ENCODE data around the gene CSNK2B. TPM values are rescaled to one million over a fixed set of nuclear protein-coding genes. Genes with fewer than 3 reads are reported as not detected.

Gene CSNK2B
- total and polyA plus RNA-seq, 2 donors = 169 TPM

DNA sequence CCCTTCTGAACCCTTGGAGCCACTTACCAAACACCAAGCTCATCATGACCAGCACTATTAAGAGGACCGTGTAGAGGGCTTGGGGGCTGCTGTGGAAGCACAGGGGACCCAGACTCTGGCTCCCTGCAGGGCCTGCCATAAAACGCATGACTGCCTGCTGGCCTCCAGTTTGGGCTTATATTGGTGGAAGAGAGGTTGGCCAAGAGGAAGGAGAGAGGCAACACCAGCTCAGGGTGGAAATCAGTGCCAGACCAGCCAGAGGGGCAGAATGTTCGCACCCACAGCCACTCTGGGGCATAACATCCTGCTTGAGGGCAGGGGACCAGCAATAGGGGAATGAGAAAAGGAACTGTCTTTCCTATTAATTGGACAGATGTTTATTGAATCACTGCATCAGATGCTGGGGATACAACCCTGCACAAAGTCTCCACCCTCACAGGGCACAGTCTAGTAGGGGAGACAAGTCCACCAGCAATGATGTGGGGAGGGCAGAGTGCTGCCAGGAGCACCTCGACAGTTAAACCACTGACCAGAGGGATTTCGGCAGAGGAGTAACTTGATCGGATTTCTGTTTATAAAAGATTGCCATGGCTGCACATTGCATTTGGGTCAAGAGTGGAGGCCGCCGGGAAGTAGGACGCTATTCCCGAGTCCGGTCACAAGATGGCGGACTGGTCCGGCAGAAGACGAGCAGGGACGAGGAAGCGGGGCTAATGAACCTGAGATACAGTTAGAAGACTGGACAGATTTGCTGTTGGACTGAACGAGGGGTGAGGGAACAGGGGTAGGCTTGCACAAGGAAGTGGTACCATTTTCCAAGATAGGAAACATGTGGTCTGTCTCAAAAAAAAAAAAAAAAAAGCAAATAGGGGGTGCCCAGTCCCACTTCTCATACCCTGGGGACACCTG is 14.6 kb downstream of the CSNK2B start, which contains the start of gene LY6G5C:
Gene LY6G5C, minus strand, starts transcription at position 842 of the 909 bp plus-strand sequence. Its CDS starts 694 bp downstream, at position 148.
- 20% methylated on average over 17 of the region's 17 CpGs for WGBS
- peak within 1 kb of the TSS; percentile 37 to 46 for H3K27ac ChIP-seq (ENCODE audit: low read depth in 1 of 2, low read length in 1 of 2)

GRCh38 chr6:31681135-31681671 is 15.3 kb downstream of the CSNK2B start:
- peak in 2 of 9 donors; percentile 43 to 65 for DNase-seq (ENCODE audit: low read depth in 6 of 9, low spot score in 9 of 9)
- peaks cover 0 to 34% of the 10 kb centered on the region in 2 donors for H3K27me3 ChIP-seq (ENCODE audit: control insufficient read depth in 2 of 2, insufficient read depth in 1 of 2, low read length in 1 of 2)
- H3K4me1 ChIP-seq (ENCODE audit: control insufficient read depth in 2 of 2, insufficient read depth in 2 of 2, low read length in 2 of 2) = peaks cover 2 to 27% of the 10 kb centered on the region in 2 donors
- peak overlapping the region; percentile 62 to 70 for H3K4me3 ChIP-seq (ENCODE audit: low read length in 2 of 2)
- H3K36me3 ChIP-seq (ENCODE audit: control insufficient read depth in 2 of 2, insufficient read depth in 2 of 2, low read length in 1 of 2) = peaks cover 11 to 18% of the 10 kb centered on the region in 2 donors
- no peaks in the 10 kb centered on the region for H3K9me3 ChIP-seq (ENCODE audit: control insufficient read depth in 2 of 2, insufficient read depth in 1 of 2, low read length in 1 of 2)
- peak overlapping the region; percentile 37 to 46 for H3K27ac ChIP-seq (ENCODE audit: low read depth in 1 of 2, low read length in 1 of 2)
- under 1% methylated on average over 40 of the region's 40 CpGs for WGBS

More for the DNA sequence above, 14.6 kb downstream of the CSNK2B start, which contains the start of gene LY6G5C:
- peaks cover 0 to 34% of the 10 kb centered on the region in 2 donors for H3K27me3 ChIP-seq (ENCODE audit: control insufficient read depth in 2 of 2, insufficient read depth in 1 of 2, low read length in 1 of 2)
- DNase-seq (ENCODE audit: low read depth in 6 of 9, low spot score in 9 of 9) = peak in 3 of 9 donors; percentile 57 to 71 (median 58)
- no peaks in the 10 kb centered on the region for H3K9me3 ChIP-seq (ENCODE audit: control insufficient read depth in 2 of 2, insufficient read depth in 1 of 2, low read length in 1 of 2)
- H3K4me1 ChIP-seq (ENCODE audit: control insufficient read depth in 2 of 2, insufficient read depth in 2 of 2, low read length in 2 of 2) = peaks cover 2 to 27% of the 10 kb centered on the region in 2 donors
- peaks cover 8 to 16% of the 10 kb centered on the region in 2 donors for H3K36me3 ChIP-seq (ENCODE audit: control insufficient read depth in 2 of 2, insufficient read depth in 2 of 2, low read length in 1 of 2)
- peak within 1 kb of the TSS; percentile 62 to 70 for H3K4me3 ChIP-seq (ENCODE audit: low read length in 2 of 2)

DNA sequence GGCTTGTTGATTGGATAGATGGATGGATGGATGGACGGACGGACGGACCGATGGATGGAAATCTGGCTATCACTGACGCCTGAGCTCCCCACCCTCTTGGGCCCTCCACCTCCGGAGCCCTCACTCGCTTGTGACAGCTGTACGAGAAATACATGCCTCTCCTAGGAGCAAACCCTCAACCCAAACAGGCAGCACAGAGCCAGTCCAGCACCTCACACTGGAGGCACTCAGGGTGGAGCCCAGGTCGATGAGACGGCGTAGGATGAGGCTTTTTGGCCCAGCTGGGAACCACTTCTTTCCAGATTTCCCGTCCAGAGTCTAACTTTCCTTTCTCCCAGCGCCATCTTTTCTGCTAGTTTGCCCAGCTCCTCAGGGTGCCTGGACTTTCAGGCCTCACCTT is 17.7 kb downstream of the CSNK2B start:
- Histone ChIP-seq H3K27ac (ENCODE audit: low read depth in 1 of 2, low read length in 1 of 2) (no peak overlapping the region), H3K27me3 (ENCODE audit: control insufficient read depth in 2 of 2, insufficient read depth in 1 of 2, low read length in 1 of 2) (peaks cover 0 to 34% of the 10 kb centered on the region in 2 donors), H3K4me3 (ENCODE audit: low read length in 2 of 2) (no peak overlapping the region), H3K4me1 (ENCODE audit: control insufficient read depth in 2 of 2, insufficient read depth in 2 of 2, low read length in 2 of 2) (peaks cover 2 to 20% of the 10 kb centered on the region in 2 donors), H3K36me3 (ENCODE audit: control insufficient read depth in 2 of 2, insufficient read depth in 2 of 2, low read length in 1 of 2) (peaks cover 35 to 42% of the 10 kb centered on the region in 2 donors), H3K9me3 (ENCODE audit: control insufficient read depth in 2 of 2, insufficient read depth in 1 of 2, low read length in 1 of 2) (no peaks in the 10 kb centered on the region)
- DNase-seq (ENCODE audit: low read depth in 6 of 9, low spot score in 9 of 9) = no peak
- WGBS = 95% methylated on average over 13 of the region's 13 CpGs

- no peak overlapping the region for H3K27ac ChIP-seq (ENCODE audit: low read depth in 1 of 2, low read length in 1 of 2)
- 97% methylated on average over 5 of the region's 5 CpGs for WGBS
- H3K4me3 ChIP-seq (ENCODE audit: low read length in 2 of 2) = no peak overlapping the region
- peaks cover 64 to 71% of the 10 kb centered on the region in 2 donors for H3K36me3 ChIP-seq (ENCODE audit: control insufficient read depth in 2 of 2, insufficient read depth in 2 of 2, low read length in 1 of 2)
- peaks cover 0 to 3% of the 10 kb centered on the region in 2 donors for H3K4me1 ChIP-seq (ENCODE audit: control insufficient read depth in 2 of 2, insufficient read depth in 2 of 2, low read length in 2 of 2)
- no peak for DNase-seq (ENCODE audit: low read depth in 6 of 9, low spot score in 9 of 9)
- H3K27me3 ChIP-seq (ENCODE audit: control insufficient read depth in 2 of 2, insufficient read depth in 1 of 2, low read length in 1 of 2) = peaks cover 0 to 19% of the 10 kb centered on the region in 2 donors
- H3K9me3 ChIP-seq (ENCODE audit: control insufficient read depth in 2 of 2, insufficient read depth in 1 of 2, low read length in 1 of 2) = no peaks in the 10 kb centered on the region
Observed at GRCh38 chr6:31686483-31686882, 20.6 kb downstream of the CSNK2B start.

DNA sequence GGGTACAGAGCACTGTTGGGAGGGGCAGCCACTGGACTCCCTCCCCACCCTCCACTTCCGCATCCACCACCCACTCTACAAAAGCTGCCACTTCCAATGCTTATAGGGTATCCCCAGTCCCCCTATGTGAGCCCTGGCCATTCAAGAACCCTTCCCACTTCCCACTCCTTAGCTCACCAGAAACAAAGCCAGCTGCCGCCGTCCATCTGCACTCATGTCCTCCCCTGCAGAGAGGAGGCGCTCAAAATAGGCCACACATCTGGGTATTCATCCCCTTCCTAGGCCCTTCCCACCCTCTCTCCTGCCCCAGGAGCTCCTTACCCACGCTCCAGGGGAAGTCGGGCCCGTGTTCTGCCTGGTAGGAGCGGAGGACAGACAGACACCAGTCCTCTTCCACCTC is 21.4 kb downstream of the CSNK2B start:
- no peaks in the 10 kb centered on the region for H3K9me3 ChIP-seq (ENCODE audit: control insufficient read depth in 2 of 2, insufficient read depth in 1 of 2, low read length in 1 of 2)
- no peak for DNase-seq (ENCODE audit: low read depth in 6 of 9, low spot score in 9 of 9)
- H3K4me1 ChIP-seq (ENCODE audit: control insufficient read depth in 2 of 2, insufficient read depth in 2 of 2, low read length in 2 of 2) = no peaks in the 10 kb centered on the region
- H3K27me3 ChIP-seq (ENCODE audit: control insufficient read depth in 2 of 2, insufficient read depth in 1 of 2, low read length in 1 of 2) = peaks cover 0 to 11% of the 10 kb centered on the region in 2 donors
- peaks cover 70 to 77% of the 10 kb centered on the region in 2 donors for H3K36me3 ChIP-seq (ENCODE audit: control insufficient read depth in 2 of 2, insufficient read depth in 2 of 2, low read length in 1 of 2)
- WGBS = 96% methylated on average over 8 of the region's 8 CpGs
- H3K27ac ChIP-seq (ENCODE audit: low read depth in 1 of 2, low read length in 1 of 2) = no peak overlapping the region
- H3K4me3 ChIP-seq (ENCODE audit: low read length in 2 of 2) = no peak overlapping the region

DNA sequence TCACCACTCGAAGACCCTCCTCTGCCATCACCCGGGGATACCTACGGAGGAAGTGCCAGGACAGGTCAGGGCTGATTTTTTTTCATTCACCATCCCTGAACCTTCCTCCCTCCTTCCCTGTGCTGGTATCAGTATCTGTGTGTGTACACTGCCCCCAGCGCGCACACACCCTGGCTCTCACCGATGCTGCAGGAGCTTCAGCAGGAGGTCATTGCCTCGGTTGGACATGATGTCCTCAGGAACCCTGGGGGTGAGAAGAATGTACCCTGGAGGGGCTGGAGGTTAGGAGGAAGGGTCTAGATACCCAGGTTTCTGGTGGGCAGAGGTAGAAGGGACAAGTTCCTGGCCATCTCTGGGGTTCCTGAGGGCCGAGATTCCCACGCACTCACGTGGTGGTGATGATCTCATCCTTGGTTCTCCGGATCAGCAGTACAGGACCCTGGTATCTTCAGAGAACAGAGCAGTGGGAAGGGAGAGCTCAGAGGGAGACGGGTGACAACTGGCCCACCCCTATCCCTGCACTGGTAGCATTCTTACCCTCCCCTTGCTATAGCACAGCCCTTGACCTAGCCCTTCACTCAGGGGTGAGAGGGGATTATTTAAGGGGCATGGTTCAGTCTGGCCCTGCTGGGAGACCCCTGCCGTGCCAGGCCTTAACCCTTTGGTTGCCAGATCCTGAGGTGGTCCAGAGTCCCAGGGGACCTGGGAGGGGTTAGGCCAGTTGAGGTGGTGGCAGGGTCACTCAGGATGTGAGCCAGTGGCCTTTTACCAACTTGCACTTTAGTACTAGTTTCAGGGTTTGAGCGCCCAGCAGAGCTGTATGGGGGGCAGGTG is 22.2 kb downstream of the CSNK2B start:
- no peak overlapping the region for H3K4me3 ChIP-seq (ENCODE audit: low read length in 2 of 2)
- no peak overlapping the region for H3K27ac ChIP-seq (ENCODE audit: low read depth in 1 of 2, low read length in 1 of 2)
- H3K27me3 ChIP-seq (ENCODE audit: control insufficient read depth in 2 of 2, insufficient read depth in 1 of 2, low read length in 1 of 2) = peaks cover 0 to 5% of the 10 kb centered on the region in 2 donors
- DNase-seq (ENCODE audit: low read depth in 6 of 9, low spot score in 9 of 9) = no peak
- 97% methylated on average over 14 of the region's 14 CpGs for WGBS
- no peaks in the 10 kb centered on the region for H3K9me3 ChIP-seq (ENCODE audit: control insufficient read depth in 2 of 2, insufficient read depth in 1 of 2, low read length in 1 of 2)
- no peaks in the 10 kb centered on the region for H3K4me1 ChIP-seq (ENCODE audit: control insufficient read depth in 2 of 2, insufficient read depth in 2 of 2, low read length in 2 of 2)
- H3K36me3 ChIP-seq (ENCODE audit: control insufficient read depth in 2 of 2, insufficient read depth in 2 of 2, low read length in 1 of 2) = peaks cover 77 to 85% of the 10 kb centered on the region in 2 donors

DNA sequence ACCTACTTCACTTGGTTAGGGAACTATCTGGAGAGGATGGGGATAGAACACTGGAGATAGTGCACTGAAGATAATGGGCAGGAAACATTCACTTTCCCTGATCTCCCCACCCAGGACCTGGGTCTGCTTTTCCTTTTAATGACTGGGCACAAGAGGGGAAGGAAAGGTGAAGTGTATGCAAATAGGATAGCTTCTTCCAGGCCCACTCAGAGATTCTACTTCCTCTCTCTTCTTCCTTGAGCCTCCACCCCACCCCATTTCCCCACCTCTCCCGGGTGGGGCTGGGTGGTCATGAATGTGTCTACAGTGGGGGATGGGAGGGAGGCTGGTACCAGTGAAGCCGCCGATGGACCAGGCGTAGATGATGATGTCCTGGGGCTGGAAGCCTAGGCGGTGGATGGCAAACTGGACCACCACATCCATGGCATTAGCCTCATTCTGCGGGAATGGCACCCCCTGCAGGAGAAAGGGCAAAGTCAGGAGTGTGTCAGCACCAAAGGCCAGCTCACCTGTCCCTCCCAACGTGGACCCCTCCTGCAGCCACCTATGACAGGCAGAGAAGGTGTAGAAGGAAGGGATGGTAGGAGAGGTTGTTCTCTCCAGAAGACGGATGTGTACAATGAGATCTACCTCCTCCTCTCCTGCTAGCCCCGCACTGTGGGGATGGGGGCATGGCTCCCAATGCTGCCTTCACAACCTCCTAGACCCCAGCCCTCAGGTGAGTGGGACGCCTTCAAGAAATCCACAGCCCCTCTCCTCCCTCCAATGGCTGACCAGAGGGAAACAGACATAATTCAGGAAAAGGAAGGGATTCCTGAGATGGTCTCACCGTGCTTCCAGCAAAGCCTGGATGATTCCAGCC is 23.6 kb downstream of the CSNK2B start:
- Histone ChIP-seq H3K4me1 (ENCODE audit: control insufficient read depth in 2 of 2, insufficient read depth in 2 of 2, low read length in 2 of 2) (no peaks in the 10 kb centered on the region), H3K4me3 (ENCODE audit: low read length in 2 of 2) (no peak overlapping the region), H3K36me3 (ENCODE audit: control insufficient read depth in 2 of 2, insufficient read depth in 2 of 2, low read length in 1 of 2) (peaks cover 87 to 88% of the 10 kb centered on the region in 2 donors), H3K9me3 (ENCODE audit: control insufficient read depth in 2 of 2, insufficient read depth in 1 of 2, low read length in 1 of 2) (no peaks in the 10 kb centered on the region), H3K27ac (ENCODE audit: low read depth in 1 of 2, low read length in 1 of 2) (no peak overlapping the region), H3K27me3 (ENCODE audit: control insufficient read depth in 2 of 2, insufficient read depth in 1 of 2, low read length in 1 of 2) (no peaks in the 10 kb centered on the region)
- DNase-seq (ENCODE audit: low read depth in 6 of 9, low spot score in 9 of 9) = no peak
- WGBS = 95% methylated on average over 11 of the region's 11 CpGs

Measured in thymus (tissue), 11 donors.